Neural cell (in vitro differentiated cells): ENCODE results near the gene LEPR. TPM values are rescaled to one million over a fixed set of nuclear protein-coding genes. Genes with fewer than 3 reads are reported as not detected.

ENCODE experiments used
- H2AFZ ChIP-seq: fragments of 200-600, 300-800 bp; sonication (generic), shearing (Covaris generic); 2 replicates; pipeline ENCODE4 v1.6.0; 2014; ENCODE audit warnings: low read depth, mild to moderate bottlenecking, antibody characterized with exemption, low read length, moderate library complexity
- H3F3A ChIP-seq: fragments of 200-600 bp; shearing (Covaris generic); 2 replicates; pipeline ENCODE4 v1.6.1; 2016; ENCODE audit warnings: mild to moderate bottlenecking, moderate library complexity, mixed read lengths, antibody characterized with exemption, low read length; ENCODE audit not compliant: insufficient read depth, poor library complexity, severe bottlenecking
- H3K27ac ChIP-seq: fragments of 200-600, 300-800 bp; sonication (generic), shearing (Covaris generic); 2 replicates; pipeline ENCODE4 v1.5.1; 2014; ENCODE audit warnings: mild to moderate bottlenecking, low read length, moderate library complexity
- H3K27me3 ChIP-seq: fragments of 300-800, 200-600 bp; sonication (generic), shearing (Covaris generic); 2 replicates; pipeline ENCODE4 v1.6.0; 2014; ENCODE audit warnings: mild to moderate bottlenecking, low read depth, low read length, moderate library complexity; ENCODE audit not compliant: insufficient read depth
- H3K36me3 ChIP-seq: fragments of 300-800, 200-600 bp; sonication (generic), shearing (Covaris generic); 2 replicates; pipeline ENCODE4 v1.5.1; 2014; ENCODE audit warnings: mild to moderate bottlenecking, antibody characterized with exemption, low read length, moderate library complexity; ENCODE audit not compliant: insufficient read depth
- H3K4me2 ChIP-seq: fragments of 300-800, 200-600 bp; sonication (generic), shearing (Covaris generic); 2 replicates; pipeline ENCODE4 v1.6.0; 2014; ENCODE audit warnings: mild to moderate bottlenecking, low read length
- H3K4me3 ChIP-seq: fragments of 300-800, 200-600 bp; sonication (generic), shearing (Covaris generic); 2 replicates; pipeline ENCODE4 v1.5.1; 2014; ENCODE audit warnings: mild to moderate bottlenecking, low read length, moderate library complexity
- H3K79me2 ChIP-seq: fragments of 200-600 bp; shearing (Covaris generic); replicated peaks from 2 replicates; pipeline ENCODE4 v1.6.0; 2014; ENCODE audit warnings: mild to moderate bottlenecking, low read length, moderate library complexity; ENCODE audit not compliant: insufficient read depth
- H3K9ac ChIP-seq: fragments of 300-800, 200-600 bp; sonication (generic), shearing (Covaris generic); 2 replicates; pipeline ENCODE4 v1.6.1; 2016; ENCODE audit warnings: mild to moderate bottlenecking, low read length, mixed read lengths
- H3K9me2 ChIP-seq: fragments of 200-600 bp; shearing (Covaris generic); 2 replicates; pipeline ENCODE4 v1.6.1; 2016; ENCODE audit warnings: mild to moderate bottlenecking, low read length, mixed read lengths; ENCODE audit not compliant: insufficient read depth
- H3K9me3 ChIP-seq: fragments of 200-600, 300-800 bp; sonication (generic), shearing (Covaris generic); 2 replicates; pipeline ENCODE4 v1.6.1; 2016; ENCODE audit warnings: mild to moderate bottlenecking, mixed run types, low read length, moderate library complexity, mixed read lengths
- H4K20me1 ChIP-seq: fragments of 200-600 bp; shearing (Covaris generic); 2 replicates; pipeline ENCODE4 v1.6.1; 2016; ENCODE audit warnings: mild to moderate bottlenecking, mixed run types; ENCODE audit not compliant: insufficient read depth
- CTCF ChIP-seq: fragments of 450-650 bp; IDR thresholded peaks from 2 replicates; pipeline ENCODE4 v1.5.1; 2014; ENCODE audit warnings: antibody characterized with exemption, mild to moderate bottlenecking, moderate library complexity; ENCODE audit not compliant: poor library complexity, severe bottlenecking
- EP300 ChIP-seq: fragments of 450-650 bp; conservative IDR thresholded peaks from 2 replicates; pipeline ENCODE4 v1.6.1; 2014; ENCODE audit warnings: antibody characterized with exemption, mild to moderate bottlenecking, moderate library complexity; ENCODE audit not compliant: poor library complexity, severe bottlenecking
- EZH2 ChIP-seq: fragments of 200-600, 300-800 bp; shearing (Covaris generic), sonication (generic); IDR thresholded peaks from 2 replicates; pipeline ENCODE4 v1.6.1; 2014; ENCODE audit warnings: antibody characterized with exemption, low read length, borderline replicate concordance, mild to moderate bottlenecking; ENCODE audit not compliant: insufficient read depth, poor library complexity, severe bottlenecking
- MXI1 ChIP-seq: fragments of 450-650 bp; conservative IDR thresholded peaks from 2 replicates; pipeline ENCODE4 v1.6.1; 2014; ENCODE audit warnings: antibody characterized with exemption, mild to moderate bottlenecking; ENCODE audit not compliant: poor library complexity, severe bottlenecking
- POLR2AphosphoS5 ChIP-seq: IDR thresholded peaks from 2 replicates; pipeline ENCODE4 v1.6.1; 2012
- RAD21 ChIP-seq: fragments of 450-650 bp; conservative IDR thresholded peaks from 2 replicates; pipeline ENCODE4 v1.6.1; 2014; ENCODE audit warnings: antibody characterized with exemption, mild to moderate bottlenecking, moderate library complexity
- REST ChIP-seq: IDR thresholded peaks from 2 replicates; pipeline ENCODE4 v1.6.1; 2012; ENCODE audit warnings: borderline replicate concordance
- SMC3 ChIP-seq: fragments of 450-650 bp; conservative IDR thresholded peaks from 2 replicates; pipeline ENCODE4 v1.6.1; 2014; ENCODE audit warnings: antibody characterized with exemption, mild to moderate bottlenecking, moderate library complexity; ENCODE audit not compliant: poor library complexity
- TAF1 ChIP-seq: IDR thresholded peaks from 2 replicates; pipeline ENCODE4 v1.6.1; 2012; ENCODE audit warnings: low read depth
- polyA plus RNA-seq: library from polyadenylated mRNA; depleted of rRNA; stranded (reverse); fragments of >200 nt; gene quantifications from 2 replicates; pipeline ENCODE4 v1.2.3, GENCODE V29; 2014

LEPR gene
- polyA plus RNA-seq, 1 donor from 2014 or later, result 4.0 TPM

DNA sequence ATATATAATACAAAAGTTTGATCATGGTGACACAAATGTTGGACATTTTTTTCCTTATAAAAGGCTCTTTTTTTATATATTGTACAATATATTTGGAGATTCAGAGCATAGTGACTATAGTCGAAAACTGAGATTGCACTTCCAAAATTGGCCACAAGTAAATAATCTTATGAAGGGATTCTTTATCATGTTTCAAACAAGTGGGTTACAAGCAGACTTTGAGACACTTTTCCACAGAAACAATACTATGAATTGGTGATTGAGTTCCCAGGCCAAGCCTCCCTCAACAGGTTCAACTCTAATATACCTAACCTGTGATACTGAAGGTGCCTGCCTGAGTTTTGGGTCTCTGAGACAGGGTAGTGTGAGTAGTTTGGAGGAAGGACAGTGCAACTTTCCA lies 13.8 kb downstream of the LEPR start:
- H3K9ac ChIP-seq, result no peak overlapping the region
- no peaks in the 10 kb centered on the region for H3F3A ChIP-seq
- no peak overlapping the region for H3K4me3 ChIP-seq
- no peak overlapping the region for H3K27ac ChIP-seq
- no peaks in the 10 kb centered on the region for H3K27me3 ChIP-seq
- no peaks in the 10 kb centered on the region for H3K79me2 ChIP-seq
- H3K4me2 ChIP-seq, result no peak overlapping the region
- no peaks in the 10 kb centered on the region for H3K9me2 ChIP-seq
- H3K9me3 ChIP-seq, result no peaks in the 10 kb centered on the region
- TF ChIP-seq EP300 (no peak), POLR2AphosphoS5 (no peak), CTCF (no peak), RAD21 (no peak), EZH2 (no peak), SMC3 (no peak), REST (no peak), MXI1 (no peak)
- no peaks in the 10 kb centered on the region for H3K36me3 ChIP-seq
- no peaks in the 10 kb centered on the region for H4K20me1 ChIP-seq
- no peak overlapping the region for H2AFZ ChIP-seq

- no peak overlapping the region for H2AFZ ChIP-seq
- H3K4me3 ChIP-seq, result no peak overlapping the region
- H3K79me2 ChIP-seq, result no peaks in the 10 kb centered on the region
- H3K36me3 ChIP-seq, result no peaks in the 10 kb centered on the region
- no peak overlapping the region for H3K27ac ChIP-seq
- TF ChIP-seq EP300, result no peak
- no peaks in the 10 kb centered on the region for H3F3A ChIP-seq
- H3K9me3 ChIP-seq, result no peaks in the 10 kb centered on the region
- H3K9me2 ChIP-seq, result no peaks in the 10 kb centered on the region
- no peaks in the 10 kb centered on the region for H4K20me1 ChIP-seq
- no peaks in the 10 kb centered on the region for H3K27me3 ChIP-seq
- H3K9ac ChIP-seq, result no peak overlapping the region
- H3K4me2 ChIP-seq, result no peak overlapping the region
Measured at GRCh38 chr1:65434760-65435159, 14.3 kb downstream of the LEPR start.

DNA sequence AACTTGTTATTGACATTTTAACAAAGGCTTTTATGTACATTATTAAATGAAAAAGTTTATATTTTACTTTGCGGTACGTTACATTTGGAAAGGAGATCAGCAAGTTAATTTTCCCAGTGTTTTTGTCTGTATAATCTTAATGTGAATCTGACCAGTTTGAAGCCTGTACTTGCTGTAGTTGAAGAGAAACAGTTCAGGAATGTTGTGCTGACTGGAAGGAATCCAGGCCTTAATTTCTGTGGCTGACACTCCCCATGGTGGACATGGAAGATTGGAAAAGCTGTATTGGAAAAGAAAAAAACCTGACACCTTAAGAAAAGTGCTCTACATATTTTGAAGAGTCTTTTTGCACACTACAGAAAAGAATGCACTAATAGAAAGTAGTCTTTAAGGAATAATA lies 15.5 kb downstream of the LEPR start:
- Histone ChIP-seq H3K27ac (no peak overlapping the region), H3K36me3 (no peaks in the 10 kb centered on the region), H2AFZ (no peak overlapping the region), H3K9me3 (no peaks in the 10 kb centered on the region), H3K79me2 (no peaks in the 10 kb centered on the region), H3K27me3 (no peaks in the 10 kb centered on the region), H3K9me2 (no peaks in the 10 kb centered on the region), H3F3A (no peaks in the 10 kb centered on the region), H3K4me3 (no peak overlapping the region), H3K4me2 (no peak overlapping the region), H4K20me1 (no peaks in the 10 kb centered on the region), H3K9ac (no peak overlapping the region)
- TF ChIP-seq TAF1 (no peak), EZH2 (no peak), REST (no peak)
